Fibroblast of villous mesenchyme (primary cell): ENCODE results near the gene F10. TPM values are rescaled to one million over a fixed set of nuclear protein-coding genes. Genes with fewer than 3 reads are reported as not detected.
"Not testable (repeated sequence)": the region's sequence is repeated elsewhere in the genome, so short reads cannot be mapped to it uniquely, and the experiment has no call there.

Source experiments
- DNase-seq: peaks from one replicate; pipeline ENCODE4 v3.0.0-alpha.2; 2010; ENCODE audit warnings: low read depth
- H3K4me3 ChIP-seq: 2 replicates; pipeline ENCODE4 v1.5.1; 2011; ENCODE audit warnings: low read depth, mild to moderate bottlenecking, low read length
- total RNA-seq: library from RNA; depleted of rRNA; stranded (reverse); fragments of >200 nt; gene quantifications from 2 replicates; pipeline ENCODE4 v1.2.3, GENCODE V29; 2012
- TF ChIP-seq, protein P1 (sequence below): IDR thresholded peaks from 2 replicates; pipeline ENCODE4 v1.5.1; 2012; ENCODE audit warnings: low read depth, mild to moderate bottlenecking, low read length; ENCODE audit not compliant: insufficient read depth

The F10 gene
- total RNA-seq, 1 donor = 12.5 TPM

DNA sequence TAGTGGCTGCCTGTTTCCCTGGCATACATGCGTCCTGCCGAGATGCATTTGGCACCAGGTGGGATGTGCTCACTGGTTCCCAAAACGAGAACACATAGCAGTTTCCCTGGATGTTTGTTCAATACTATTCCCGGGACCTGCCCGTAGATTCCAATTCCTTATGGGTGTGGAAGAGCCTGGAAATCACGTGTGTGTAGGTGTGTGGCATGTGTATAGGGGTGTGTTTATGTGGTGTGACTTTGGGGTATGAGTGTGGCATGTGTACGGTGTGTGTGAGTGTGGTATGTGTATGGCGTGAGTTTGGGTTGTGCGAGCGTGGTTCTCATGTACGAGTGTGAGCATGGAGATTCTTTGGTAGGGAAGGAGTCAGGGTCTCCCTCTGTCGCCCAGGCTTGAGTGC lies 19.9 kb upstream of the F10 start:
- TF ChIP-seq, protein P1, sequence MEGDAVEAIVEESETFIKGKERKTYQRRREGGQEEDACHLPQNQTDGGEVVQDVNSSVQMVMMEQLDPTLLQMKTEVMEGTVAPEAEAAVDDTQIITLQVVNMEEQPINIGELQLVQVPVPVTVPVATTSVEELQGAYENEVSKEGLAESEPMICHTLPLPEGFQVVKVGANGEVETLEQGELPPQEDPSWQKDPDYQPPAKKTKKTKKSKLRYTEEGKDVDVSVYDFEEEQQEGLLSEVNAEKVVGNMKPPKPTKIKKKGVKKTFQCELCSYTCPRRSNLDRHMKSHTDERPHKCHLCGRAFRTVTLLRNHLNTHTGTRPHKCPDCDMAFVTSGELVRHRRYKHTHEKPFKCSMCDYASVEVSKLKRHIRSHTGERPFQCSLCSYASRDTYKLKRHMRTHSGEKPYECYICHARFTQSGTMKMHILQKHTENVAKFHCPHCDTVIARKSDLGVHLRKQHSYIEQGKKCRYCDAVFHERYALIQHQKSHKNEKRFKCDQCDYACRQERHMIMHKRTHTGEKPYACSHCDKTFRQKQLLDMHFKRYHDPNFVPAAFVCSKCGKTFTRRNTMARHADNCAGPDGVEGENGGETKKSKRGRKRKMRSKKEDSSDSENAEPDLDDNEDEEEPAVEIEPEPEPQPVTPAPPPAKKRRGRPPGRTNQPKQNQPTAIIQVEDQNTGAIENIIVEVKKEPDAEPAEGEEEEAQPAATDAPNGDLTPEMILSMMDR = no peak
- no peak overlapping the region for H3K4me3 ChIP-seq
- DNase-seq = no peak

DNA sequence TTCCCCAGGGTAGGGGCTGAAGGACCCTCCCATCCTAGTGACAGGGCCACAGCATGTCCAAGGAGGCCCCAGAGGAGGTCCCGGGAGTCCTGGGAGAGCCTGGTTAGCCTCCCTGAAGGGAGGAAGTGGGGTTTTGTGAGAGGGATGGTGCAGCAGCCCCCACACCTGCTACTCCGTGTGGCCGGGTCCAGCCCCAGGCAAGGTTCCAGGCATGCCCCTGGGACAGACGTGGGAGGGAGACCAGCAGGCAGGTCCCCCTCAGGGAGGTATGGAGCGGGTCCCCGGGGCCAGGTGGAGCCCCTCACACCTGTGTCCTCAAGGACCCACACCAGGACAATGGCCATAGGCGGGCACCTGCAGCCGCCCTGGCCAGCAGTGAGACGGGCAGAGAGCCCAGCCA lies 19.0 kb upstream of the F10 start:
- H3K4me3 ChIP-seq = no peak overlapping the region
- TF ChIP-seq, protein P1 = no peak
- no peak for DNase-seq

DNA sequence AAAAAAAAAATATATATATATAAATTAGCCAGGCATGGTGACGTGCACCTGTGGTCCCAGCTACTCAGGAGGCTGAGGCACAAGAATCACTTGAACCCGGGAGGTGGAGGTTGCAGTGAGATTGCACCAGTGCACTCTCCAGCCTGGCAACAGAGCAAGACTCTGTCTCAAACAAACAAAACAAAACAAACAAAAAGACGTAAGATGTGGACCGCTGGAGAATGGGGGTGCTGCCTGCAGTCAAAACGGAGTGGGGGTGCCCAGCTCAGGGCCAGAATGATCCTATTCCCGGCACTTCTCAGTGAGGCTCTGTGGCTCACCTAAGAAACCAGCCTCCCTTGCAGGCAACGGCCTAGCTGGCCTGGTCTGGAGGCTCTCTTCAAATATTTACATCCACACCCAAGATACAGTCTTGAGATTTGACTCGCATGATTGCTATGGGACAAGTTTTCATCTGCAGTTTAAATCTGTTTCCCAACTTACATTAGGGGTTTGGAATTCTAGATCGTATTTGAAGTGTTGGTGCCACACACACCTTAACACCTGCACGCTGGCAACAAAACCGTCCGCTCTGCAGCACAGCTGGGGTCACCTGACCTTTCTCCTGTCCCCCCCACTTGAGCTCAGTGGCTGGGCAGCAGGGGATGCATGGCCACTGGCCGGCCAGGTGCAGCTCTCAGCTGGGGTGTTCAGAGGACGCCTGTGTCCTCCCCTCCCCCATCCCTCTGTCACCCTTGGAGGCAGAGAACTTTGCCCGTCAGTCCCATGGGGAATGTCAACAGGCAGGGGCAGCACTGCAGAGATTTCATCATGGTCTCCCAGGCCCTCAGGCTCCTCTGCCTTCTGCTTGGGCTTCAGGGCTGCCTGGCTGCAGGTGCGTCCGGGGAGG lies 17.3 kb upstream of the F10 start, which contains the start of gene F7:
Gene F7, plus strand, starts transcription at position 760 of the 889 bp plus-strand sequence. Its CDS starts 51 bp downstream, at position 811.
- DNase-seq = peak; percentile 5
- TF ChIP-seq, protein P1 = no peak
- no peak within 1 kb of the TSS for H3K4me3 ChIP-seq

DNA sequence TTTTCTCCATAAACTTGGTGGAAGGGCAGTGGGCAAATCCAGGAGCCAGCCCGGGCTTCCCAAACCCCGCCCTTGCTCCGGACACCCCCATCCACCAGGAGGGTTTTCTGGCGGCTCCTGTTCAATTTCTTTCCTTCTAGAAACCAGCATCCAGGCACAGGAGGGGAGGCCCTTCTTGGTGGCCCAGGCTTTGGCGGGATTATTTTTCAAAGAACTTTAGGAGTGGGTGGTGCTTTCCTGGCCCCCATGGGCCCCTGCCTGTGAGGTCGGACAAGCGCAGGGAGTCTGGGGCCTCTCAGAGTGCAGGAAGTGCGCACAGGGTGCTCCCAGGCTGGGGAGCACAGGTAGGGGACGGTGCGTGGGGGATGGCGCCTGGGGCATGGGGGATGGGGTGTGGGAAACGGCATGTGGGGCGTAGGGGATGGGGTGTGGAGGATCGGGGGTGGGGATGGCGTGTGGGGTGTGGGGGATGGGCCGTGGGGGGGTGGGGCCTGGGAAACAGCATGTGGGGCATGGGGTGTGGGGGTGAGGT lies 16.6 kb upstream of the F10 start:
- DNase-seq = no peak
- no peak overlapping the region for H3K4me3 ChIP-seq
- TF ChIP-seq, protein P1 = no peak

DNA sequence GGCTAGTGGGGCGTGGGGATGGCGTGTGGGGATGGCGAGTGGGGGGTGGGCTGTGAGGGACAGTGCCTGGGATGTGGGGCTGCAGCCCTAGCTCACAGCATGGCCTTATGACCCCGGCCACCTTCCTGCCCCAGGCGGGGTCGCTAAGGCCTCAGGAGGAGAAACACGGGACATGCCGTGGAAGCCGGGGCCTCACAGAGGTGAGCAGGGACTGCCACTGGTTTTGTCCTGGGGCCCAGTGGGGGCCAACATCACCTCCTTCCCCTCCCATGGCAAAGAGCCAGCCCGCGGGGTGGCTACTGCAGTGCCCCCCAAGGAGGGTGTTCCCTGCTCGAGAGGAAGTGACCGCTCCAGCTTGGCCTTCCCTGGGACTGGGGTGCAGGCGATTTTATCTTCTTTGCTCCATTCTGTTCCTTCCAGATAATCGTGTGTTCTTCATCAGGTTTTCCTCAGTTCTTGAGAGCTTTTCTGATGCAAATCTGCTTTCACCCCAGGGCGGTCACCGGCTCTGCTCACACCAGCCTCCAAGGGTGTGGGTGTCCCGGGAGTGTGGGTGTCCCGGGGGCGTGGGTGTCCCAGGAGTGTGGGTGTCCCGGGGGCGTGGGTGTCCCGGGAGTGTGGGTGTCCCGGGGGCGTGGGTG lies 15.8 kb upstream of the F10 start:
- TF ChIP-seq, protein P1 = no peak
- no peak for DNase-seq
- no peak overlapping the region for H3K4me3 ChIP-seq

DNA sequence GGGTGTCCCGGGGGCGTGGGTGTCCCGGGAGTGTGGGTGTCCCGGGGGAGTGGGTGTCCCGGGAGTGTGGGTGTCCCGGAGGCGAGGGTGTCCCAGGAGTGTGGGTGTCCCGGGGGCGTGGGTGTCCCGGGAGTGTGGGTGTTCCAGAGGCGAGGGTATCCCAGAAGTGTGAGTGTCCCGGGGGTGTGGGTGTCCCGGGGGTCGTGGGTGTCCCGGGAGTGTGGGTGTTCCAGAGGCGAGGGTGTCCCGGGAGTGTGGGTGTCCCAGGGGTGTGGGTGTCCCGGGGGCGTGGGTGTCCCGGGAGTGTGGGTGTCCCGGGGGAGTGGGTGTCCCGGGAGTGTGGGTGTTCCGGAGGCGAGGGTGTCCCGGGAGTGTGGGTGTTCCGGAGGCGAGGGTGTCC lies 14.1 kb upstream of the F10 start:
- H3K4me3 ChIP-seq, DNase-seq: not testable (repeated sequence)

DNA sequence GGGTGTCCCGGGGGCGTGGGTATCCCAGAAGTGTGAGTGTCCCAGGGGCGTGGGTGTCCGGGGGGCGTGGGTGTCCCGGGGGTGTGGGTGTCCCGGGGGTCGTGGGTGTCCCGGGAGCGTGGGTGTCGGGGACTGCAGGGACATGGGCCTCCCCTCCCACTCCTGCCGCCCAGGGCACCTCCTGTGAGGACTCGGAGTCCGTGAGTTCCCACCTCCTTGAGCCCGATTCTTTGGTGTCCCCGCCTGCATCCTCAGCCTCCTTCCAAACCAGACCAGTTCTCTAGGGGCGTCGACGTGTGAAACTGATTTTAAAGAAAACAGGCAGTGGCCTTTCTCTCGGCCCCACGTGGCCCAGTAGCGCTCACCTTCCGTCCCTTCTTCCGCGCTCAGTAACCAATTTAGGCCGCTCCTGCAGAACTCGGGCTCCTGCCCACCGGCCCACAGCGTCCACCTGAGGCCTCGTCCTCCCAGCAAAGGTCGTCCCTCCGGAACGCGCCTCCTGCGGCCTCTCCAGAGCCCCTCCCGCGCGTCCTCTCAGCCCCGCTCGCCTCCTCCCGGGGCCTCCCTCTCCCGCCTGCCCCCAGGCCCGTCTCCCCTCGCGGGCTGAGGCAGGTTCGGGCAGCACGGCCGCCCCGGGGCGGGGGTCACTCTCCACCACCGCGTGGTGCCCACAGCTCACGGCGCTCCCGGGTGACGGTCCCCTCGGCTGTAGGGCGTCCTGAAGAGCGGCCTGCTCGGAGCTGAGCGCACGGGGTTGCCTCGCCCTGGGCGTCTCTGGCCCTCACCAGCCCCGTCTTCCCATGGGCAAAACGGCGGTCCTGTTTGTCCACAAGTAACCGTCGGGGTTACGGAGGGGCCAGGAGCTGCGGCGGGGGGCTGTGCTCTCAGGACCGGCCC lies 13.2 kb upstream of the F10 start:
- no peak overlapping the region for H3K4me3 ChIP-seq
- TF ChIP-seq, protein P1 = no peak
- DNase-seq = no peak
